ENCODE data around the gene ITPR1. TPM values are rescaled to one million over a fixed set of nuclear protein-coding genes. Genes with fewer than 3 reads are reported as not detected.

The ITPR1 gene
- total and polyA plus RNA-seq, 2 of the 4 experiments (the other 2 are of a cell fraction) = 1.8 to 5.7 TPM

DNA sequence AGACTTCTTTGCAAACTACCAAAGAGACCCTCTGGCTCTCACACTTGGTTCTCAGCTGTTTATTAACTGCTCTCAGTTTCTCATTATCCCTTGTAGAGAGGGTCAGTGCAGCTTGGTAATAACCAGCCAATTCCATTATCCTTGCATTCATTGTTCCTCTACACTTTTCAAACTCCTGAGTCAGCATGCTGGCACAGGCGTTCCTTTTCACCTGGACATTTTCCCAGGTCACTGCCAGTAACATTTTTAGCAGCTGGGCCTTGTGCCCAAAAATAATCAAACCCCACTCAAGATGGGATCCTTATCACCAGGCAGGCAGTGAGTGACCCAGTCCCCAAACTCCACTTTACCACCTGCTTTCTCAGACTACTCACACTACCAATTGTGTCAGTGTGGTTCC, 21.2 kb upstream of the ITPR1 start:
- Histone ChIP-seq H4K5ac (ENCODE audit: low read depth, low read length) (no peak overlapping the region), H4K91ac (ENCODE audit: insufficient read depth, low read depth, low read length) (no peak overlapping the region), H2AK9ac (replicated peaks; ENCODE audit: low read depth, low read length, poor library complexity) (no peak overlapping the region), H2BK120ac (ENCODE audit: low read depth, low read length) (no peak overlapping the region), H2BK5ac (ENCODE audit: low read depth, low read length, poor library complexity, severe bottlenecking) (no peak overlapping the region), H2BK15ac (ENCODE audit: low read depth, low read length) (no peak overlapping the region), H3K18ac (ENCODE audit: low read depth, low read length) (no peak overlapping the region), H3K23ac (ENCODE audit: low read depth, low read length) (no peak overlapping the region), H3K4me3 (ENCODE audit: insufficient read depth, low read depth, low read length) (no peak overlapping the region), H2AFZ (replicated peaks; ENCODE audit: low read length, poor library complexity) (no peak overlapping the region), H3K9me1 (ENCODE audit: insufficient read depth, low read length) (no peaks in the 10 kb centered on the region), H3K9me3 (ENCODE audit: control insufficient read depth, insufficient read depth, low read length) (no peaks in the 10 kb centered on the region), H3K14ac (replicated peaks; ENCODE audit: low read depth, low read length) (no peak overlapping the region), H3K4ac (ENCODE audit: low read depth, low read length) (no peak overlapping the region), H3K56ac (ENCODE audit: extremely low read depth, insufficient read depth, low read length) (no peak overlapping the region), H3K9ac (ENCODE audit: low read depth, low read length) (no peak overlapping the region), H3K4me2 (ENCODE audit: low read depth, low read length) (no peak overlapping the region), H3K27me3 (ENCODE audit: control insufficient read depth, insufficient read depth, low read length) (peaks cover 16% of the 10 kb centered on the region), H3K79me1 (ENCODE audit: low read depth in 1 of 2, low read length in 2 of 2) (no peaks in the 10 kb centered on the region), H2BK20ac (ENCODE audit: low read depth, low read length) (no peak overlapping the region), H4K8ac (ENCODE audit: low read depth in 2 of 2, low read length in 2 of 2) (no peak overlapping the region), H4K20me1 (ENCODE audit: insufficient read depth, low read length) (no peaks in the 10 kb centered on the region), H3K36me3 (ENCODE audit: control insufficient read depth, insufficient read depth, low read length) (no peaks in the 10 kb centered on the region), H3K4me1 (ENCODE audit: control insufficient read depth, insufficient read depth, low read length) (peaks cover 4% of the 10 kb centered on the region), H2AK5ac (ENCODE audit: low read depth, low read length) (no peak overlapping the region), H3K27ac (ENCODE audit: insufficient read depth, low read length) (no peak overlapping the region)
- DNase-seq (no peak), ATAC-seq (ENCODE audit: low read depth) (no peak)
- ChIA-PET CTCF (no interaction called here), POLR2A (ENCODE audit: unreplicated experiment) (no interaction called here)
- in situ Hi-C loops (cut with MboI; ENCODE audit: low sequenced_read_pairs) = no loop called here
- no TSS peak for BruUV-seq (replicated peaks)
- TF ChIP-seq CHD1 (IDR thresholded peaks at IDR 0.05; ENCODE audit: low read depth, low read length) = no peak
- no peak for TF ChIP-seq MAZ (IDR thresholded peaks at IDR 0.05; ENCODE audit: borderline replicate concordance, low read depth, low read length)
- peak; percentile 40; the same call in 1 of the 2 replicates for TF ChIP-seq MAFK (IDR thresholded peaks at IDR 0.05; ENCODE audit: low read depth, low read length)
- TF ChIP-seq, protein P1, sequence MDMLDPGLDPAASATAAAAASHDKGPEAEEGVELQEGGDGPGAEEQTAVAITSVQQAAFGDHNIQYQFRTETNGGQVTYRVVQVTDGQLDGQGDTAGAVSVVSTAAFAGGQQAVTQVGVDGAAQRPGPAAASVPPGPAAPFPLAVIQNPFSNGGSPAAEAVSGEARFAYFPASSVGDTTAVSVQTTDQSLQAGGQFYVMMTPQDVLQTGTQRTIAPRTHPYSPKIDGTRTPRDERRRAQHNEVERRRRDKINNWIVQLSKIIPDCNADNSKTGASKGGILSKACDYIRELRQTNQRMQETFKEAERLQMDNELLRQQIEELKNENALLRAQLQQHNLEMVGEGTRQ (IDR thresholded peaks at IDR 0.05; ENCODE audit: low read depth, low read length) = no peak
- TF ChIP-seq RAD21 (IDR thresholded peaks at IDR 0.05; ENCODE audit: low read length) = no peak
- no peak for TF ChIP-seq CEBPB (IDR thresholded peaks at IDR 0.05; ENCODE audit: low read depth, low read length)
- no peak for TF ChIP-seq FOS (IDR thresholded peaks at IDR 0.05; ENCODE audit: low read depth, low read length)
- TF ChIP-seq NFE2L2 (IDR thresholded peaks at IDR 0.05; ENCODE audit: low read depth, low read length) = no peak
- 30% methylated on average over 1 of the region's 1 CpG; no CpG with 5 or more reads in 1 of the 2 experiments for WGBS, 2 experiments (ENCODE audit: extremely low coverage in 2 of 2, insufficient read length in 1 of 2)
- intact Hi-C loops (cut with micrococcal nuclease) = no loop called here
- dilution Hi-C loops (cut with HindIII; ENCODE audit: low sequenced_read_pairs, unreplicated experiment) = no loop called here
